Measurements from ENCODE around the gene UBN2. TPM values are rescaled to one million over a fixed set of nuclear protein-coding genes. Genes with fewer than 3 reads are reported as not detected.
"Not testable (repeated sequence)": the region's sequence is repeated elsewhere in the genome, so short reads cannot be mapped to it uniquely, and the experiment has no call there.

The UBN2 gene
- total and polyA plus RNA-seq, 10 of the 15 experiments (the other 5 are each of a cell fraction or from before 2014, with no cell fraction given) = 0.27 to 8.5 (median 2.5) TPM

DNA sequence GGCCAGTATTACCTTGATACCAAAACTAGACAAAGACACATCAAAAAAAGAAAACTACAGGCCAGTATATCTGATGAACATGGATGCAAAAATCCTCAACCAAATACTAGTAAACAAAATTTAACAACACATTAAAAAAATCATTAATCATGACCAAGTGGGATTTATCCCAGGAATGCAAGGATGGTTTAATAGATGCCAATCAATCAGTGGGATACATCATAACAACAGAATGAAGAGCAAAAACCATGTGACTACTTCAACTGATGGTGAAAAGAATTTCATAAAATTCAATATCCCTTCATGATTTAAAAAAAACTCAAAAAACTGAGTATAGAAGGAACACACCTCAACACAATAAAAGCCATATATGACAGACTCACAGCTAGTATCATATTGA is 25.2 kb upstream of the UBN2 start (continued):
- TF ChIP-seq IKZF2 (IDR thresholded peaks at IDR 0.05) = no peak
- no peak for TF ChIP-seq DPF2 (IDR thresholded peaks at IDR 0.05)
- TF ChIP-seq NR2C1 (IDR thresholded peaks at IDR 0.05) = no peak
- no peak for TF ChIP-seq ZNF217 (IDR thresholded peaks at IDR 0.05)
- no peak for TF ChIP-seq SREBF1 (IDR thresholded peaks at IDR 0.05; ENCODE audit: low read length)
- TF ChIP-seq, protein P1, sequence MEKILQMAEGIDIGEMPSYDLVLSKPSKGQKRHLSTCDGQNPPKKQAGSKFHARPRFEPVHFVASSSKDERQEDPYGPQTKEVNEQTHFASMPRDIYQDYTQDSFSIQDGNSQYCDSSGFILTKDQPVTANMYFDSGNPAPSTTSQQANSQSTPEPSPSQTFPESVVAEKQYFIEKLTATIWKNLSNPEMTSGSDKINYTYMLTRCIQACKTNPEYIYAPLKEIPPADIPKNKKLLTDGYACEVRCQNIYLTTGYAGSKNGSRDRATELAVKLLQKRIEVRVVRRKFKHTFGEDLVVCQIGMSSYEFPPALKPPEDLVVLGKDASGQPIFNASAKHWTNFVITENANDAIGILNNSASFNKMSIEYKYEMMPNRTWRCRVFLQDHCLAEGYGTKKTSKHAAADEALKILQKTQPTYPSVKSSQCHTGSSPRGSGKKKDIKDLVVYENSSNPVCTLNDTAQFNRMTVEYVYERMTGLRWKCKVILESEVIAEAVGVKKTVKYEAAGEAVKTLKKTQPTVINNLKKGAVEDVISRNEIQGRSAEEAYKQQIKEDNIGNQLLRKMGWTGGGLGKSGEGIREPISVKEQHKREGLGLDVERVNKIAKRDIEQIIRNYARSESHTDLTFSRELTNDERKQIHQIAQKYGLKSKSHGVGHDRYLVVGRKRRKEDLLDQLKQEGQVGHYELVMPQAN (conservative IDR thresholded peaks at IDR 0.05) = no peak

DNA sequence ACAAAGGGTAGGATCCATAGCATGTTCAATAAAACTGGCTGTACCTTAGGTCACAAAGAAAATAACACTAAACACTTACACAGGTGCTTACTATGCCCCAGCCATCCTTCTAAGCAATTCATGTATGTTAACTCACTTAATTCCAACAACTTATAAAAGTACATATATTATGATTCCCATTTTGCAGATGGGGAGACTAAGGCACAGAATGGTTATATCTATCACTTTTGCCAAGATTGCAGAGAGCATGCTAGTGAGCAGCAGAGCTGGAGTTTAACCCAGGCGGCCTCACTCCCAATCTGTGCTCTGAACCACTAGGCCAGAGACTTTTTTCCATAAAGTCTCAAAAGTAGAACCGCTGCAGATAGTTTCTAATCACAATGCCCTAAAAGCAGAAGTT is 18.9 kb upstream of the UBN2 start:
- no peak overlapping the region for H2AFZ ChIP-seq (ENCODE audit: control insufficient read depth, low read depth, low read length)
- intact Hi-C loops (cut with micrococcal nuclease; ENCODE audit: unreplicated experiment) (no loop called here), in situ Hi-C loops (cut with MboI) (no loop called here)
- no peak for DNase-seq (ENCODE audit: low read depth, low spot score)
- BruUV-seq (replicated peaks) = no TSS peak
- H3K79me2 ChIP-seq (ENCODE audit: control insufficient read depth, insufficient read depth, low read length) = no peaks in the 10 kb centered on the region
- no peaks in the 10 kb centered on the region for H3K36me3 ChIP-seq (ENCODE audit: control insufficient read depth in 2 of 2, insufficient read depth in 2 of 2, low read length in 1 of 2)
- ChIA-PET RAD21 (ENCODE audit: unreplicated experiment) (no interaction called here), CTCF (no interaction called here), POLR2A (no interaction called here), SMC1A (ENCODE audit: uncharacterized antibody, unreplicated experiment) (interaction anchor here (0.6 kb wide), 1 partner anchor 548 kb away, joined by 3 read pairs; no protein-coding TSS in a partner anchor)
- no peak overlapping the region for H3K4me2 ChIP-seq (ENCODE audit: control insufficient read depth, insufficient read depth)
- no peak overlapping the region for H3K4me3 ChIP-seq
- no peak overlapping the region for H3K9ac ChIP-seq (ENCODE audit: control insufficient read depth, insufficient read depth, low read length)
- TF ChIP-seq CREB1 (IDR thresholded peaks at IDR 0.05; ENCODE audit: low read depth) (no peak), POU2F2 (IDR thresholded peaks at IDR 0.05; ENCODE audit: borderline replicate concordance, low read depth, low read length) (no peak), IKZF1 (conservative IDR thresholded peaks at IDR 0.05) (no peak), CBX5 (IDR thresholded peaks at IDR 0.05; ENCODE audit: low read depth) (no peak), SMC3 (IDR thresholded peaks at IDR 0.05; ENCODE audit: borderline replicate concordance, low read length) (no peak), TCF7 (IDR thresholded peaks at IDR 0.05; ENCODE audit: borderline replicate concordance) (no peak), ZSCAN29 (IDR thresholded peaks at IDR 0.05) (no peak), NFXL1 (IDR thresholded peaks at IDR 0.05; ENCODE audit: borderline replicate concordance) (no peak)
- no peaks in the 10 kb centered on the region for H4K20me1 ChIP-seq (ENCODE audit: control insufficient read depth, insufficient read depth)
- H3K4me1 ChIP-seq (ENCODE audit: control insufficient read depth, insufficient read depth, low read length) = no peaks in the 10 kb centered on the region
- peaks cover 0 to 3% of the 10 kb centered on the region in 2 experiments; a peak in 2 of 4 replicates for H3K27me3 ChIP-seq (replicated peaks in 1 of 2; ENCODE audit: control insufficient read depth in 2 of 2, insufficient read depth in 2 of 2, low read length in 1 of 2)
- H3K9me3 ChIP-seq (replicated peaks; ENCODE audit: control insufficient read depth, insufficient read depth, low read length) = no peaks in the 10 kb centered on the region
- no peak for FAIRE-seq
- ATAC-seq = no peak
- no peak overlapping the region for H3K27ac ChIP-seq (ENCODE audit: control insufficient read depth, insufficient read depth)
- 45% methylated on average over 2 of the region's 2 CpGs for WGBS (ENCODE audit: insufficient coverage, insufficient replicate concordance, low lambda C conversion rate, missing lambda C conversion rate)

GRCh38 chr7:139213489-139213888 is 17.5 kb upstream of the UBN2 start:
- POLR2A ChIA-PET; CTCF ChIA-PET; H3K4me2 ChIP-seq (ENCODE audit: control insufficient read depth, insufficient read depth); H3K4me3 ChIP-seq; H3K27ac ChIP-seq (ENCODE audit: control insufficient read depth, insufficient read depth); SMC1A ChIA-PET (ENCODE audit: uncharacterized antibody, unreplicated experiment); H3K36me3 ChIP-seq (ENCODE audit: control insufficient read depth in 2 of 2, insufficient read depth in 2 of 2, low read length in 1 of 2); H3K9me3 ChIP-seq (replicated peaks; ENCODE audit: control insufficient read depth, insufficient read depth, low read length); H3K79me2 ChIP-seq (ENCODE audit: control insufficient read depth, insufficient read depth, low read length); ATAC-seq; intact Hi-C loops (cut with micrococcal nuclease; ENCODE audit: unreplicated experiment); H4K20me1 ChIP-seq (ENCODE audit: control insufficient read depth, insufficient read depth); FAIRE-seq; BruUV-seq (replicated peaks); H3K4me1 ChIP-seq (ENCODE audit: control insufficient read depth, insufficient read depth, low read length); DNase-seq (ENCODE audit: low read depth, low spot score); H3K9ac ChIP-seq (ENCODE audit: control insufficient read depth, insufficient read depth, low read length); in situ Hi-C loops (cut with MboI); RAD21 ChIA-PET (ENCODE audit: unreplicated experiment); H3K27me3 ChIP-seq (replicated peaks in 1 of 2; ENCODE audit: control insufficient read depth in 2 of 2, insufficient read depth in 2 of 2, low read length in 1 of 2); H2AFZ ChIP-seq (ENCODE audit: control insufficient read depth, low read depth, low read length): not testable (repeated sequence)
- WGBS (ENCODE audit: insufficient coverage, insufficient replicate concordance, low lambda C conversion rate, missing lambda C conversion rate) = 75% methylated on average over 5 of the region's 6 CpGs
